WERI-Rb-1 (cell line): ENCODE data around the gene PCDHGC4.

Source experiments
- DNase-seq: peaks from one replicate; pipeline ENCODE4 v3.0.0-alpha.2; 2020
- H3K27ac ChIP-seq: fragments of 250-450 bp; sonication (Bioruptor Pico); 2 replicates; pipeline ENCODE4 v1.5.1; 2020; ENCODE audit warnings: mild to moderate bottlenecking, moderate library complexity
- H3K27me3 ChIP-seq: fragments of 250-450 bp; sonication (Bioruptor Pico); 2 replicates; pipeline ENCODE4 v1.5.1; 2021; ENCODE audit warnings: mild to moderate bottlenecking, low read depth, moderate library complexity; ENCODE audit not compliant: insufficient read depth, severe bottlenecking
- H3K36me3 ChIP-seq: fragments of 250-450 bp; sonication (Bioruptor Pico); 2 replicates; pipeline ENCODE4 v1.5.1; 2020; ENCODE audit warnings: mild to moderate bottlenecking, moderate library complexity
- H3K4me3 ChIP-seq: 2 replicates; pipeline ENCODE4 v1.5.1; 2011; ENCODE audit warnings: low read depth, mild to moderate bottlenecking, control low read depth, low read length
- H3K9me3 ChIP-seq: fragments of 250-450 bp; sonication (Bioruptor Pico); 2 replicates; pipeline ENCODE4 v1.5.1; 2021; ENCODE audit warnings: mild to moderate bottlenecking, moderate library complexity; ENCODE audit not compliant: severe bottlenecking
- CTCF ChIP-seq: IDR thresholded peaks from 2 replicates; pipeline ENCODE4 v1.5.1; 2011; ENCODE audit warnings: low read depth, mild to moderate bottlenecking, control low read depth, inconsistent platforms, low read length

The PCDHGC4 gene

GRCh38 chr5:141484641-141485311 is at the start of gene PCDHGC4:
Gene PCDHGC4 (plus strand): TSS chr5:141485030. CDS start chr5:141485174, 144 bp downstream.
- no peaks in the 10 kb centered on the region for H3K36me3 ChIP-seq
- no peak within 1 kb of the TSS for H3K4me3 ChIP-seq
- H3K27ac ChIP-seq: no peak within 1 kb of the TSS
- DNase-seq: no peak
- TF ChIP-seq CTCF: no peak
- no peaks in the 10 kb centered on the region for H3K27me3 ChIP-seq
- H3K9me3 ChIP-seq: no peaks in the 10 kb centered on the region

- no peak overlapping the region for H3K4me3 ChIP-seq
- DNase-seq: no peak
- no peak overlapping the region for H3K27ac ChIP-seq
- H3K36me3 ChIP-seq: no peaks in the 10 kb centered on the region
- no peaks in the 10 kb centered on the region for H3K27me3 ChIP-seq
- TF ChIP-seq CTCF: no peak
- H3K9me3 ChIP-seq: no peaks in the 10 kb centered on the region
Measured at GRCh38 chr5:141437221-141437620, 47.6 kb upstream of the PCDHGC4 start.

- Histone ChIP-seq H3K9me3 (no peaks in the 10 kb centered on the region), H3K27me3 (no peaks in the 10 kb centered on the region), H3K36me3 (no peaks in the 10 kb centered on the region), H3K4me3 (no peak overlapping the region), H3K27ac (no peak overlapping the region)
- no peak for TF ChIP-seq CTCF
- no peak for DNase-seq
Measured at GRCh38 chr5:141439411-141440141, 45.3 kb upstream of the PCDHGC4 start.

- TF ChIP-seq CTCF: no peak
- H3K9me3 ChIP-seq: no peaks in the 10 kb centered on the region
- no peak for DNase-seq
- H3K27ac ChIP-seq: no peak overlapping the region
- no peak overlapping the region for H3K4me3 ChIP-seq
- H3K36me3 ChIP-seq: no peaks in the 10 kb centered on the region
- no peaks in the 10 kb centered on the region for H3K27me3 ChIP-seq
Measured at GRCh38 chr5:141440341-141440740, 44.5 kb upstream of the PCDHGC4 start.

- Histone ChIP-seq H3K36me3 (no peaks in the 10 kb centered on the region), H3K27ac (no peak overlapping the region), H3K27me3 (no peaks in the 10 kb centered on the region), H3K9me3 (no peaks in the 10 kb centered on the region), H3K4me3 (no peak overlapping the region)
- TF ChIP-seq CTCF: no peak
- no peak for DNase-seq
Measured at GRCh38 chr5:141441571-141442170, 43.2 kb upstream of the PCDHGC4 start.
